Endothelial cell of umbilical vein (primary cell): ENCODE data around the gene PLXNA4. TPM values are rescaled to one million over a fixed set of nuclear protein-coding genes. Genes with fewer than 3 reads are reported as not detected.

Experiments used
- BruUV-seq: library from RNA; stranded (reverse); fragments of 400-500 nt; replicated peaks from 2 replicates; lab custom pipeline; 2021; lab: Mats Ljungman, UMichigan
- CTCF ChIA-PET: fragments of 300-600, 350-600 bp; sonication (Branson Sonifier 250); formaldehyde crosslinking; loops from one replicate; lab custom pipeline; 2021; ENCODE audit warnings: antibody characterized with exemption, inconsistent platforms; lab: Charles Lee
- POLR2A ChIA-PET: fragments of 300-600, 350-600 bp; sonication (Branson Sonifier 250); formaldehyde crosslinking; loops from one replicate; lab custom pipeline; 2021; ENCODE audit warnings: antibody characterized with exemption, inconsistent platforms; lab: Charles Lee
- DNase-seq: peaks from one replicate; pipeline ENCODE4 v3.0.0-alpha.2; 2011; ENCODE audit warnings: low read depth, low spot score
- FAIRE-seq: peaks from 2 replicates; lab custom pipeline; 2011; peaks lifted over from hg19 to GRCh38; lab: Jason Lieb, UNC
- H2AFZ ChIP-seq: 2 replicates; pipeline ENCODE4 v1.6.0; 2012; ENCODE audit warnings: low read depth, low read length, control low read depth, inconsistent platforms
- H3K27ac ChIP-seq: 2 replicates; pipeline ENCODE4 v1.5.1; 2011; ENCODE audit warnings: low read depth, mild to moderate bottlenecking, control low read depth, low read length, moderate library complexity; ENCODE audit not compliant: insufficient read depth
- H3K27me3 ChIP-seq, 2 experiments: 2 replicates each; pipeline versions ENCODE4 v1.6.0 to v1.6.1; 2011; ENCODE audit warnings: low read length in 2 of 2, mixed read lengths in 1 of 2; ENCODE audit not compliant: control insufficient read depth in 2 of 2, insufficient read depth in 2 of 2
- H3K36me3 ChIP-seq, 2 experiments: 2 replicates in 1 of 2; 3 replicates in 1 of 2; pipeline ENCODE4 v1.5.1; 2011; ENCODE audit warnings: low read length in 2 of 2, mild to moderate bottlenecking in 1 of 2, moderate library complexity in 1 of 2; ENCODE audit not compliant: control insufficient read depth in 2 of 2, insufficient read depth in 2 of 2; ENCODE audit errors: extremely low read depth in 1 of 2
- H3K4me1 ChIP-seq: 3 replicates; pipeline ENCODE4 v1.5.1; 2011; ENCODE audit warnings: mild to moderate bottlenecking, low read length; ENCODE audit not compliant: control insufficient read depth, insufficient read depth; ENCODE audit errors: extremely low read depth
- H3K4me2 ChIP-seq: 2 replicates; pipeline ENCODE4 v1.6.1; 2011; ENCODE audit warnings: low read length, control low read depth, mixed read lengths; ENCODE audit not compliant: insufficient read depth
- H3K4me3 ChIP-seq, 3 experiments: fragments of 200-600 bp in 1 of 3; sonication (generic), shearing (Covaris generic) in 1 of 3; replicated peaks in 1 of 3; 2 replicates each; pipeline ENCODE4 v1.5.1; 2011 to 2016; ENCODE audit warnings: control low read depth in 3 of 3, low read length in 3 of 3, mild to moderate bottlenecking in 2 of 3, inconsistent platforms in 1 of 3, low read depth in 1 of 3, moderate library complexity in 1 of 3; ENCODE audit not compliant: insufficient read depth in 1 of 3
- H3K79me2 ChIP-seq: 2 replicates; pipeline ENCODE4 v1.6.0; 2012; ENCODE audit warnings: low read length, inconsistent platforms; ENCODE audit not compliant: control insufficient read depth, insufficient read depth
- H3K9ac ChIP-seq: replicated peaks from 2 replicates; pipeline ENCODE3; 2011; ENCODE audit warnings: low read length, control low read depth; ENCODE audit not compliant: insufficient read depth; ENCODE audit errors: extremely low read depth
- H3K9me1 ChIP-seq: replicated peaks from 3 replicates; pipeline ENCODE4 v1.6.0; 2011; ENCODE audit warnings: mild to moderate bottlenecking, low read length; ENCODE audit not compliant: control insufficient read depth, insufficient read depth; ENCODE audit errors: extremely low read depth
- H3K9me3 ChIP-seq: replicated peaks from 2 replicates; pipeline ENCODE4 v1.5.1; 2012; ENCODE audit warnings: low read length, inconsistent platforms; ENCODE audit not compliant: control insufficient read depth, insufficient read depth
- H4K20me1 ChIP-seq: replicated peaks from 2 replicates; pipeline ENCODE3; 2011; ENCODE audit warnings: mild to moderate bottlenecking, low read length; ENCODE audit not compliant: control insufficient read depth, insufficient read depth; ENCODE audit errors: extremely low read depth
- CTCF ChIP-seq, 2 donors: IDR thresholded peaks; 1 replicate in 1 of 2; 2 replicates in 1 of 2; pipeline ENCODE4 v1.5.1; 2011; ENCODE audit warnings: low read length in 2 of 2, mild to moderate bottlenecking in 2 of 2, moderate library complexity in 2 of 2, control low read depth in 1 of 2, inconsistent platforms in 1 of 2, low read depth in 1 of 2; ENCODE audit not compliant: insufficient read depth in 1 of 2; ENCODE audit errors: extremely low read depth in 1 of 2
- EZH2 ChIP-seq: IDR thresholded peaks from 2 replicates; pipeline ENCODE4 v1.6.1; 2012; ENCODE audit warnings: borderline replicate concordance, low read depth, mild to moderate bottlenecking, moderate library complexity, low read length, inconsistent platforms; ENCODE audit not compliant: severe bottlenecking
- FOS ChIP-seq: IDR thresholded peaks from 2 replicates; pipeline ENCODE4 v1.6.1; 2011; ENCODE audit warnings: mild to moderate bottlenecking, low read length, moderate library complexity, borderline replicate concordance; ENCODE audit not compliant: insufficient read depth
- GATA2 ChIP-seq: IDR thresholded peaks from 2 replicates; pipeline ENCODE4 v1.7.0; 2011; ENCODE audit warnings: low read depth, mild to moderate bottlenecking, moderate library complexity, mixed read lengths, low read length; ENCODE audit not compliant: insufficient read length, insufficient read depth
- JUN ChIP-seq: IDR thresholded peaks from 2 replicates; pipeline ENCODE4 v1.6.1; 2011; ENCODE audit warnings: borderline replicate concordance, low read depth; ENCODE audit not compliant: insufficient read length, insufficient read depth
- MAX ChIP-seq: IDR thresholded peaks from 2 replicates; pipeline ENCODE4 v1.6.1; 2011; ENCODE audit not compliant: insufficient read depth, insufficient read length
- MYC ChIP-seq: IDR thresholded peaks from one replicate; pipeline ENCODE4 v1.6.1; 2011; ENCODE audit warnings: mild to moderate bottlenecking, low read depth, low read length
- POLR2A ChIP-seq: IDR thresholded peaks from 2 replicates; pipeline ENCODE4 v1.6.1; 2012; ENCODE audit warnings: low read depth, mild to moderate bottlenecking, control low read depth, low read length
- POLR2AphosphoS5 ChIP-seq: IDR thresholded peaks from 2 replicates; pipeline ENCODE4 v1.6.1; 2012; ENCODE audit warnings: low read depth, mild to moderate bottlenecking, control low read depth, low read length, moderate library complexity; ENCODE audit not compliant: insufficient read depth
- dilution Hi-C: fragments of 300-500 bp; cut with MboI; formaldehyde crosslinking; loops from one replicate; pipeline ENCODE4 v1.15.0; 2019; ENCODE audit warnings: low sequenced_read_pairs; ENCODE audit not compliant: extremely low pct_ligation_motif_present
- intact Hi-C: fragments of 100-400 bp; cut with micrococcal nuclease; formaldehyde crosslinking; loops from one replicate; pipeline ENCODE4 v1.10.0; 2022
- polyA plus RNA-seq, 4 experiments: library from polyadenylated mRNA; depleted of rRNA in 3 of 4; stranded (reverse) in 3 of 4; unstranded in 1 of 4; fragments of >200 nt; gene quantifications; 2 replicates each; pipeline versions ENCODE4 v1.2.1 to v1.2.3, GENCODE V29; 2011 to 2012; ENCODE audit warnings: missing spikeins in 1 of 4
- total RNA-seq: library from RNA; stranded (reverse); gene quantifications from 2 replicates; pipeline ENCODE4 v1.2.3, GENCODE V29; 2021

The PLXNA4 gene
- total and polyA plus RNA-seq, 2 donors (not counting 3 experiments of a cell fraction or from before 2014, with no cell fraction given), result 12.1 to 20.4 TPM

- Histone ChIP-seq H3K36me3 (no peaks in the 10 kb centered on the region), H3K79me2 (no peaks in the 10 kb centered on the region), H3K4me1 (no peaks in the 10 kb centered on the region), H3K9me3 (no peaks in the 10 kb centered on the region), H2AFZ (no peak overlapping the region), H3K4me2 (no peak overlapping the region), H3K27ac (no peak overlapping the region), H3K9ac (no peak overlapping the region), H3K4me3 (no peak overlapping the region), H4K20me1 (no peaks in the 10 kb centered on the region), H3K27me3 (peaks cover 11% of the 10 kb centered on the region in 2 experiments), H3K9me1 (no peaks in the 10 kb centered on the region)
- intact Hi-C loops, result no loop called here
- no peak for FAIRE-seq
- dilution Hi-C loops, result no loop called here
- TF ChIP-seq POLR2AphosphoS5, result no peak
- no peak for TF ChIP-seq MYC
- TF ChIP-seq CTCF (IDR thresholded peaks at IDR 0.05; ENCODE audit: extremely low read depth in 1 of 2, insufficient read depth in 1 of 2, low read depth in 1 of 2, low read length in 2 of 2), result no peak
- TF ChIP-seq MAX, result no peak
- TF ChIP-seq GATA2, result no peak
- no peak for TF ChIP-seq JUN
- TF ChIP-seq FOS, result no peak
- no peak for TF ChIP-seq POLR2A
- no peak for TF ChIP-seq EZH2
- no TSS peak for BruUV-seq
- CTCF ChIA-PET, result interaction anchor here (0.8 to 1.4 kb wide), 3 partner anchors 13 to 40 kb away, joined by 3 read pairs; no protein-coding TSS in a partner anchor
- no peak for DNase-seq
- POLR2A ChIA-PET, result interaction anchor here (0.7 kb wide), 1 partner anchor 608 kb away, joined by 5 read pairs; no protein-coding TSS in a partner anchor
Observed at GRCh38 chr7:132089356-132089755, 486.9 kb downstream of the PLXNA4 start.
